ENCODE measurements around the gene ADAMTSL5.

ADAMTSL5 gene

DNA sequence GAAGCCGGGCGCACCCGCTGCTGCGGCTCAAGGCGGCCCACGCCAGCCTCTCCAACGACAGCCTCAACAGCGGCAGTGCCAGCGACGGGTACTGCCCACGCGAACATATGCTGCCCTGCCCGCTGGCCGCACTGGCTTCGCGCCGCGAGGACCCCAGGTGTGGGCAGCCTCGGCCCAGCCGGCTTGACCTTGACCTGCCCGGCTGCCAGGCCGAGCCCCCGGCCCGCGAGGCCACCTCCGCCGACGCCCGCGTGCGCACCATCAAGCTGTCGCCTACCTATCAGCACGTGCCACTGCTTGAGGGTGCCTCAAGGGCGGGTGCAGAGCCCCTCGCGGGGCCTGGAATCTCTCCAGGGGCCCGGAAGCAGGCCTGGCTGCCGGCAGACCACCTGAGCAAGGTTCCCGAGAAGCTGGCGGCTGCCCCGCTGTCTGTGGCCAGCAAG lies 46.8 kb downstream of the ADAMTSL5 start:
- DNase-seq, result no peak

DNA sequence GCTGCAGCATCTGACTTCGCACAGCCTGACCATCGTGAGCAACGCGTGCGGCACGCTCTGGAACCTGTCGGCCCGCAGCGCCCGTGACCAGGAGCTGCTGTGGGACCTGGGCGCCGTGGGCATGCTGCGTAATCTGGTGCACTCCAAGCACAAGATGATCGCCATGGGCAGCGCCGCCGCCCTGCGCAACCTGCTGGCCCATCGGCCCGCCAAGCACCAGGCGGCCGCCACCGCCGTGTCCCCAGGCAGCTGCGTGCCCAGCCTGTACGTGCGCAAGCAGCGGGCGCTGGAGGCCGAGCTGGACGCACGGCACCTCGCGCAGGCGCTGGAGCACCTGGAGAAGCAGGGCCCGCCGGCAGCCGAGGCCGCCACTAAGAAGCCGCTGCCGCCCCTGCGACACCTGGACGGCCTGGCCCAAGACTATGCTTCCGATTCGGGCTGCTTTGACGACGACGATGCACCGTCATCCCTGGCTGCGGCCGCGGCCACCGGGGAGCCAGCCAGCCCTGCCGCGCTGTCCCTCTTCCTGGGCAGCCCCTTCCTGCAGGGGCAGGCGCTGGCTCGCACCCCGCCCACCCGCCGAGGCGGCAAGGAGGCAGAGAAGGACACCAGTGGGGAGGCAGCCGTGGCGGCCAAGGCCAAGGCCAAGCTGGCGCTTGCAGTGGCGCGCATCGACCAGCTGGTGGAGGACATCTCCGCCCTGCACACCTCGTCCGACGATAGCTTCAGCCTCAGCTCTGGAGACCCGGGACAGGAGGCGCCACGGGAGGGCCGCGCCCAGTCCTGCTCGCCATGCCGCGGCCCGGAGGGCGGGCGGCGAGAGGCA lies 47.4 kb downstream of the ADAMTSL5 start:
- no peak for DNase-seq

GRCh38 chr19:1461862-1462261 lies 51.0 kb downstream of the ADAMTSL5 start:
- DNase-seq, result no peak

GRCh38 chr19:1460033-1460995 lies 52.5 kb downstream of the ADAMTSL5 start:
- DNase-seq, result no peak

DNA sequence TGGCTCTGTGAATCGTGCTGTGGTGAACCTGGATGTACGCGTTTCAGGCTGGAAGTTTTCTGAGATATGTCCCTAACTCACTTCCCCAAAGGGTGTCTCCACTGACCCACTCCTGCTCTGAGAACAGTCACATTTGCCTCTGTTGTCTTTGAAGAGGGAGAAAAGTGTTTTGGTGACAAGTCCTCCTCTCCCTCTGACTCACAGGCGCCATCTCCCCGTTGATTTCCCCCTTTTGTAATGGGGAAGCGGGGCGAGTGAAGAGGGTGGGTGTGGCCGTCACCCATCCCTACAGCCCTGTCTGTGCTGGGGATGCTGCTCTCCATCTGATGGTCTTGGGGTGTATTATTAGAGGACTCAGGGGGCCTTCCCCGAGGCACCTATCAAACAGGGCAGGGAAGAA lies 53.3 kb downstream of the ADAMTSL5 start:
- no peak for DNase-seq

DNA sequence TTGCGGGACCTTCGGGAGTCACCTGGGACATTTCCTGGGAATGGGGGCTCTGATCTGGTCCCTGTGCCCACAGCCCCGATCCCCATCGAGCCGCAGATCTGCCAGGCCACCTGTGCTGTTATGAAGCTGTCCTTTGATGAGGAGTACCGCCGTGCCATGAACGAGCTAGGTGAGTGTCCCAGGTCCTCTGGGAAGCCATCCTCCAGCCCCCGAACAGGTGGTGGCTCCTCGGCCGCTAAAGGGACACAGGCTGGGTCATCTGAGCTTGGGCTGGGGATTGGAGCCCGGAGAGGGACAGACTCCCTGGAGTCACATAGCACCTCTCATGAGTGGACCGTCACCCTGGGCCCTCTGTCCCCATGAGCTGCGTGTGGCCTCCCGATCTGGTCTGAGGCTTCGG lies 54.9 kb downstream of the ADAMTSL5 start:
- DNase-seq, result no peak

DNA sequence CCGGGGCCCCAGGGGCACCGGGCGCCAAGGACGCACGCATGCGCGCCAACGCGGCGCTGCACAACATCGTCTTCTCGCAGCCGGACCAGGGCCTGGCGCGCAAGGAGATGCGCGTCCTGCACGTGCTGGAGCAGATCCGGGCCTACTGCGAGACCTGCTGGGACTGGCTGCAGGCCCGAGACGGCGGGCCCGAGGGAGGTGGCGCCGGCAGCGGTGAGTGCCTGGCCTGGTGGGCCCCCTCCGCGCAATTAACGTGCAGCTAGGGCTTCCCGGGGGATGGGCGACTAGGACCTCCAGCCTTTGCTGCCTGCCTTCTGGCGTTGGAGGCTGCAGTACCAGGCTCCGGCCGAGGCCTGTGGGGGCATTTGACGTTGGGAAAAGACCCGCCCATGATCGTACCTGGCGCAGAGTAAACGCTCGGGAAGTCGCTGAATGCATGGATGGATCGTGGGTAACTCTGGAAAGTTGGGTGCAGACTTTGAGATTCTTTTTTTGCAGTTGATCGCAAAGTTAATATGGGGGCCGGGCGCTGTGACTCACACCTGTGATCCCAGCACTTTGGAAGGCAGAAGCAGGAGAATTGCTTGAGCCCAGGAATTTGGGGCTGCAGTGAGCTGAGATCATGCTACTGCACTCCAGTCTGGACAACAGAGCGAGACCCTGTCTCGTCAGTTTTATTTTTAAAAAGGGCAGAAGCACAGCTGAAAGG lies 55.6 kb downstream of the ADAMTSL5 start:
- DNase-seq, result no peak

DNA sequence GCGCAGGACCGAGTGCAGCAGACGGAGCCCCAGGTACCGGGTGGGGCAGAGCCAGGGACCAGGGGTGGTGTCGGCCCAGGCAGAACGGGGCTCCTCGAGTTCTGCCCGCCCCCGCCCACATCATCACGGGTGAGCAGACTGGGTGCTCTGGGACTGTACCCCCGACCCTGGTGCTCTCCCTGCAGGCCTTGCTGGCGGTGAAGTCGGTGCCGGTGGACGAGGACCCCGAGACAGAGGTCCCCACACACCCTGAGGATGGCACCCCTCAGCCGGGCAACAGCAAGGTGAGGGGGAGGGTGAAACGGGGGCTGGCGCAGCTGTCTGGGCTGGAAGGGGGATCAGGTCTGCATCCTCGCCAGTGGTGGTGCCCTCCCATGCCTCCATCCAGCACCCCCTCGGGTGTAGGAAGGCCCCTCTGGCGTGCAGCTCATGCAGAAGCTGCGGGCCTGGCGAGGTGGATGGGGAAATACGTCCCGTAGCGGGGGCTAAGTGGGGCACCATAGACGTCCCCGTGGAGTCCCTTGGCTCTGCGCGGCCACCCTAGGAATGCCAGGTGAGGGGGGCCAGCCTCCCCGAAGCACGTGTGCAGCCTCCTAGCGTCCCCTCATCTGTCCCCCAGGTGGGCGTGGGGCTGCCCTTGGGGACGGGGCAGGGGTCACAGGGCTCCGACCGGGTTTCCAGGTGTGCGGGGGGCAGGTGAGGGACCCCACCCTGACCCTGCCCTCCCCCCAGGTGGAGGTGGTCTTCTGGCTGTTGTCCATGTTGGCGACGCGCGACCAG lies 56.5 kb downstream of the ADAMTSL5 start:
- DNase-seq, result no peak

DNA sequence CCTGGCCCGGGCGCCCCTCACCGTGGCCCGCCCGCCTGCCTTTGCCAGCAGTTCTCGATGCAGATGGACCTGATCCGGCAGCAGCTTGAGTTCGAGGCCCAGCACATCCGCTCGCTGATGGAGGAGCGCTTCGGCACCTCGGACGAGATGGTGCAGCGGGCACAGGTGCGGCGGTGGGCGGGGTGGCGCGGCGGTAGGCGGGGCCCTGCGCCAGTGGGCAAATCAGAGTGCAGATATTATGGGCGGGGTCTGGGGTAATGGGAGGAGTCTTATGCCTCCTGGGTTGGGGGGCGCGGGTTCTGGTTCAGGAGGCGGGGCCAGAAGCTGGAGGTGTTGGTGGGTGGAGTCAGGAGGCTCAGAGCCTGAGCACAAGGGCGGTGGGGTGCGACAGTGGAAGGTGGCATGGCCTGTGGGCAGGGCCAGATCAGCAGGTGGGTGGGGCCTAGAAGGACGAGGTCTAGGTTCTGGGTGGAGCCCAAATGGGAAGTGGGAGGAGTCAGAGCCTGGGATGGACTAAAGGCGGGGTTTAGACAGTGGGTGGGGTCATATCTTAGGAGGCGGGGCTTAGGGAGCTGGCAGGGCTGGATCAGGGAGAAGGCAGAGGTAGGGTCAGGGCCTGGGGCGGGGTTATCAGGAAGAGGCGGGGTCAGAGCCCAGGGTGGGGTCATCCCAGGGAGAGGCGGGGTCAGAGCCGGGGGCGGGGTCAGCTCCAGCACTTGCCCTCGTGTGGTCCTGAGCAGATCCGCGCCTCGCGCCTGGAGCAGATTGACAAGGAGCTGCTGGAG lies 57.3 kb downstream of the ADAMTSL5 start:
- no peak for DNase-seq
